GM18858 (cell line): ENCODE measurements around the gene HMGB2.

Experiments
- ATAC-seq: cut with Tn5 transposase; IDR thresholded peaks from one replicate; pipeline ENCODE4 v1.9.1; 2021; ENCODE audit not compliant: unreplicated experiment

The HMGB2 gene

GRCh38 chr4:173288698-173289352, 45.3 kb downstream of the HMGB2 start:
- peak; percentile 5 for ATAC-seq

GRCh38 chr4:173288296-173288695, 45.9 kb downstream of the HMGB2 start:
- ATAC-seq = peak; percentile 44

- no peak for ATAC-seq
Observed at GRCh38 chr4:173287486-173287885, 46.7 kb downstream of the HMGB2 start.

GRCh38 chr4:173284463-173284862, 49.7 kb downstream of the HMGB2 start:
- no peak for ATAC-seq

GRCh38 chr4:173282626-173283025, 51.5 kb downstream of the HMGB2 start:
- no peak for ATAC-seq

- no peak for ATAC-seq
Observed at GRCh38 chr4:173282256-173282562, 51.9 kb downstream of the HMGB2 start.

GRCh38 chr4:173281406-173282255, 52.5 kb downstream of the HMGB2 start:
- ATAC-seq = peak; percentile 48
